Measurements from ENCODE around the gene ZNF236.

DNA sequence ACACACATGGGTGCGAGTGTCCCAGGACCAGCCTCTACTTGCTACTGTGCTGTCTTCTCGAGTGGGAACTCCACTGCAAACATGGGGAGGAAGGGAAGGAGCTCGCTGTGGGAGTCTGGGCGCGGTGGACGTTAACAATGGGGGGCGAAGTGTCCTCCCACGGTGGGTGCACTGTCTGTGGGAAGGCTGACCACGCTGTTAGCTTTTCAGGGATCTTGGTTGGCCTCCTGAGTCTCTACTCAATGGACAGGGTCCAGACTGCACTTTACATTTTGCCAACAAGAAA, 163.5 kb downstream of the ZNF236 start:
- TF ChIP-seq, protein P1, sequence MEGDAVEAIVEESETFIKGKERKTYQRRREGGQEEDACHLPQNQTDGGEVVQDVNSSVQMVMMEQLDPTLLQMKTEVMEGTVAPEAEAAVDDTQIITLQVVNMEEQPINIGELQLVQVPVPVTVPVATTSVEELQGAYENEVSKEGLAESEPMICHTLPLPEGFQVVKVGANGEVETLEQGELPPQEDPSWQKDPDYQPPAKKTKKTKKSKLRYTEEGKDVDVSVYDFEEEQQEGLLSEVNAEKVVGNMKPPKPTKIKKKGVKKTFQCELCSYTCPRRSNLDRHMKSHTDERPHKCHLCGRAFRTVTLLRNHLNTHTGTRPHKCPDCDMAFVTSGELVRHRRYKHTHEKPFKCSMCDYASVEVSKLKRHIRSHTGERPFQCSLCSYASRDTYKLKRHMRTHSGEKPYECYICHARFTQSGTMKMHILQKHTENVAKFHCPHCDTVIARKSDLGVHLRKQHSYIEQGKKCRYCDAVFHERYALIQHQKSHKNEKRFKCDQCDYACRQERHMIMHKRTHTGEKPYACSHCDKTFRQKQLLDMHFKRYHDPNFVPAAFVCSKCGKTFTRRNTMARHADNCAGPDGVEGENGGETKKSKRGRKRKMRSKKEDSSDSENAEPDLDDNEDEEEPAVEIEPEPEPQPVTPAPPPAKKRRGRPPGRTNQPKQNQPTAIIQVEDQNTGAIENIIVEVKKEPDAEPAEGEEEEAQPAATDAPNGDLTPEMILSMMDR (IDR thresholded peaks at IDR 0.05) = no peak
- TF ChIP-seq POLR2A (IDR thresholded peaks at IDR 0.05) = no peak
- TF ChIP-seq EP300 (IDR thresholded peaks at IDR 0.05) = no peak

Data from sigmoid colon (tissue), 4 donors.